Stomach (tissue), 4 donors: ENCODE measurements around the gene RAB31.

Source experiments
- CTCF ChIP-seq, 7 experiments: fragments of 450-650 bp in 4 of 7; fragments of 200-600 bp in 3 of 7; sonication (generic) in 3 of 7; IDR thresholded peaks; one replicate each; pipeline ENCODE4 v1.5.1; 2016 to 2019; ENCODE audit warnings: antibody characterized with exemption in 7 of 7, control low read depth in 2 of 7, mild to moderate bottlenecking in 1 of 7
- EP300 ChIP-seq: sonication (generic); formaldehyde crosslinking; IDR thresholded peaks from one replicate; pipeline ENCODE4 v1.6.1; 2017; ENCODE audit warnings: antibody characterized with exemption
- POLR2A ChIP-seq, 4 donors: fragments of 450-650 bp; IDR thresholded peaks; one replicate each; pipeline ENCODE4 v1.6.1; 2016; ENCODE audit warnings: antibody characterized with exemption in 4 of 4, control low read depth in 2 of 4, mild to moderate bottlenecking in 1 of 4, moderate library complexity in 1 of 4
- POLR2AphosphoS5 ChIP-seq, 3 donors: sonication (generic); formaldehyde crosslinking; IDR thresholded peaks; one replicate each; pipeline ENCODE4 v1.6.1; 2016; ENCODE audit warnings: antibody characterized with exemption in 3 of 3

DNA sequence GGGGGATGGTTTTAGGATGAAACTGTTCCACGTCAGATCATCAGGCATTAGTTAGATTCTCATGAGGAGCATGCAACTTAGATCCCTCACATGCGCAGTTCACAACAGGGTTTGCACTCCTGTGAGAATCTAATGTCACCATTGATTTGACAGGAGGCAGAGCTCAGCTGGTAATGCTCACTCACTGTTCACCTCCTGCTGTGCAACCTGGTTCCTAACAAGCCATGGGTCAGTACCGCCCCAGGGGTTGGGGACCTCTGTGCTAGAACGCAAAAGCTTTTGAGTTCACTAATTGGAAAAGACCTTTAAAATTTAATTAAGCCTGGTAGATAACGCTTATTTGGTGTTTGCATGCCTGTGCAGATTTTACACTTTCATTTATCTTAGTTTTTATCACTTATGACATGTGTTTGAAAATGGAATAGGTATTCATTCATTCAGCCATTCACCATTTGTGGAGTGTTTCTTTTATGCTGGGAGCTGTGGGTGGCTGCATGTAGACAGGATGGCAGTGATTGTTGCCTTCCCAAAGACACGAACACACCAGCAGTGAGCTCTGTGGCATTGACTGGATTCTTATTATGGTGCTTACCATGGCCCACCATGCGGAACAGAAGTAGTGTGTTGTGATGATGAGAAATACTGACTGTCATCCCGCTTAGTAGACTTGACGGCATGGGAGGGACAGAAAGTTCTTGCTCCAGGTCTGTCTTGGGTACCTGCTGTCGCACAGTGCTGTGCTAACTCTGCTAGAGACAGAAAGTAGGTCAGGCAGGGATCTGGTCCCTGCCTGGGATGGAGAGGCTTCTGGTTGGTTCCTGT is 6.4 kb downstream of the RAB31 start:
- TF ChIP-seq POLR2AphosphoS5 (IDR thresholded peaks at IDR 0.05) (no peak), CTCF (IDR thresholded peaks at IDR 0.05) (no peak), POLR2A (IDR thresholded peaks at IDR 0.05) (no peak), EP300 (no peak)
